IMR-90 (cell line): Measurements from ENCODE around the gene TTC28. TPM values are rescaled to one million over a fixed set of nuclear protein-coding genes. Genes with fewer than 3 reads are reported as not detected.

Experiments used
- ATAC-seq: fragments of 200-7000 bp; cut with Tn5 transposase; 2 replicates; pipeline ENCODE4 v1.9.1; 2020; ENCODE audit warnings: low read depth, mild to moderate bottlenecking, moderate library complexity
- BruUV-seq: library from RNA; stranded (reverse); fragments of 400-500 nt; replicated peaks from 2 replicates; lab custom pipeline; 2021; lab: Mats Ljungman, UMichigan
- CTCF ChIA-PET: fragments of 300-600 bp; formaldehyde crosslinking; extraction: SDS; loops from one replicate; lab custom pipeline; 2021; ENCODE audit warnings: antibody characterized with exemption; lab: Yijun Ruan, JAX
- POLR2A ChIA-PET: fragments of 300-600 bp; sonication (Branson Sonifier 250); formaldehyde crosslinking; loops from one replicate; lab custom pipeline; 2022; ENCODE audit warnings: antibody characterized with exemption; ENCODE audit not compliant: unreplicated experiment; lab: Charles Lee
- DNase-seq: peaks from one replicate; pipeline ENCODE4 v3.0.0; 2013
- H2AFZ ChIP-seq: replicated peaks from 2 replicates; pipeline ENCODE3; 2013; ENCODE audit warnings: low read length, mild to moderate bottlenecking; ENCODE audit not compliant: poor library complexity
- H2AK5ac ChIP-seq: 2 replicates; pipeline ENCODE4 v1.6.1; 2013; ENCODE audit warnings: low read depth, low read length, inconsistent platforms
- H2AK9ac ChIP-seq: replicated peaks from 2 replicates; pipeline ENCODE3; 2013; ENCODE audit warnings: mild to moderate bottlenecking, low read depth, low read length, moderate library complexity; ENCODE audit not compliant: poor library complexity
- H2BK120ac ChIP-seq: 2 replicates; pipeline ENCODE4 v1.6.1; 2013; ENCODE audit warnings: low read depth, low read length, inconsistent platforms
- H2BK15ac ChIP-seq: 3 replicates; pipeline ENCODE4 v1.6.1; 2013; ENCODE audit warnings: low read depth, low read length, inconsistent platforms
- H2BK20ac ChIP-seq: 2 replicates; pipeline ENCODE4 v1.6.1; 2013; ENCODE audit warnings: low read depth, mild to moderate bottlenecking, inconsistent platforms, low read length, moderate library complexity
- H2BK5ac ChIP-seq: 2 replicates; pipeline ENCODE4 v1.6.1; 2013; ENCODE audit warnings: mild to moderate bottlenecking, low read depth, low read length, inconsistent platforms; ENCODE audit not compliant: poor library complexity, severe bottlenecking
- H3K14ac ChIP-seq: replicated peaks from 2 replicates; pipeline ENCODE4 v1.6.1; 2013; ENCODE audit warnings: low read depth, low read length, inconsistent platforms
- H3K18ac ChIP-seq: 2 replicates; pipeline ENCODE4 v1.6.1; 2013; ENCODE audit warnings: low read depth, low read length, control low read depth
- H3K23ac ChIP-seq: 2 replicates; pipeline ENCODE4 v1.6.1; 2013; ENCODE audit warnings: low read depth, low read length, inconsistent platforms
- H3K27ac ChIP-seq: 2 replicates; pipeline ENCODE4 v1.5.1; 2013; ENCODE audit warnings: mild to moderate bottlenecking, control low read depth, low read length; ENCODE audit not compliant: insufficient read depth
- H3K27me3 ChIP-seq: 2 replicates; pipeline ENCODE4 v1.6.1; 2013; ENCODE audit warnings: low read length; ENCODE audit not compliant: control insufficient read depth, insufficient read depth
- H3K36me3 ChIP-seq: 2 replicates; pipeline ENCODE4 v1.6.1; 2013; ENCODE audit warnings: low read length, mixed read lengths; ENCODE audit not compliant: control insufficient read depth, insufficient read depth
- H3K4ac ChIP-seq: 2 replicates; pipeline ENCODE4 v1.6.1; 2013; ENCODE audit warnings: low read depth, low read length, inconsistent platforms
- H3K4me1 ChIP-seq: 2 replicates; pipeline ENCODE4 v1.6.1; 2013; ENCODE audit warnings: low read length, mixed read lengths; ENCODE audit not compliant: control insufficient read depth, insufficient read depth
- H3K4me2 ChIP-seq: 2 replicates; pipeline ENCODE4 v1.6.1; 2013; ENCODE audit warnings: low read depth, mild to moderate bottlenecking, control low read depth, low read length, moderate library complexity
- H3K4me3 ChIP-seq: 2 replicates; pipeline ENCODE4 v1.5.1; 2013; ENCODE audit warnings: low read depth, mild to moderate bottlenecking, control low read depth, low read length, moderate library complexity; ENCODE audit not compliant: insufficient read depth
- H3K56ac ChIP-seq: 2 replicates; pipeline ENCODE4 v1.6.1; 2013; ENCODE audit warnings: low read length, inconsistent platforms; ENCODE audit not compliant: insufficient read depth; ENCODE audit errors: extremely low read depth
- H3K79me1 ChIP-seq, 2 experiments: 2 replicates each; pipeline ENCODE4 v1.6.1; 2013; ENCODE audit warnings: low read length in 2 of 2, inconsistent platforms in 1 of 2, low read depth in 1 of 2
- H3K9ac ChIP-seq: 2 replicates; pipeline ENCODE4 v1.6.1; 2013; ENCODE audit warnings: low read depth, low read length, control low read depth
- H3K9me1 ChIP-seq: 2 replicates; pipeline ENCODE4 v1.6.1; 2013; ENCODE audit warnings: low read length, inconsistent platforms; ENCODE audit not compliant: insufficient read depth
- H3K9me3 ChIP-seq: 2 replicates; pipeline ENCODE4 v1.6.1; 2013; ENCODE audit warnings: low read length; ENCODE audit not compliant: control insufficient read depth, insufficient read depth
- H4K20me1 ChIP-seq: 2 replicates; pipeline ENCODE4 v1.6.1; 2013; ENCODE audit warnings: low read length, inconsistent platforms; ENCODE audit not compliant: insufficient read depth
- H4K5ac ChIP-seq: 2 replicates; pipeline ENCODE4 v1.6.1; 2013; ENCODE audit warnings: mild to moderate bottlenecking, low read depth, low read length, control low read depth
- H4K8ac ChIP-seq, 2 experiments: 2 replicates each; pipeline ENCODE4 v1.6.1; 2013; ENCODE audit warnings: low read depth in 2 of 2, low read length in 2 of 2, control low read depth in 1 of 2, inconsistent platforms in 1 of 2
- H4K91ac ChIP-seq: 2 replicates; pipeline ENCODE4 v1.6.1; 2013; ENCODE audit warnings: low read depth, low read length, inconsistent platforms; ENCODE audit not compliant: insufficient read depth
- BHLHE40 ChIP-seq: fragments of 150-350 bp; IDR thresholded peaks from 2 replicates; pipeline ENCODE4 v1.6.1; 2016; ENCODE audit warnings: mild to moderate bottlenecking, low read depth, low read length
- CEBPB ChIP-seq: IDR thresholded peaks from 2 replicates; pipeline ENCODE4 v1.6.1; 2012; ENCODE audit warnings: low read depth, low read length, improper control_type of control experiment
- CHD1 ChIP-seq: IDR thresholded peaks from 2 replicates; pipeline ENCODE4 v1.6.1; 2012; ENCODE audit warnings: low read depth, low read length, improper control_type of control experiment
- MAFK ChIP-seq: IDR thresholded peaks from 2 replicates; pipeline ENCODE4 v1.6.1; 2012; ENCODE audit warnings: low read depth, low read length, improper control_type of control experiment
- MAZ ChIP-seq: IDR thresholded peaks from 2 replicates; pipeline ENCODE4 v1.6.1; 2012; ENCODE audit warnings: low read depth, mild to moderate bottlenecking, low read length, improper control_type of control experiment, moderate library complexity, borderline replicate concordance
- NFE2L2 ChIP-seq: fragments of 150-350 bp; IDR thresholded peaks from 2 replicates; pipeline ENCODE4 v1.6.1; 2016; ENCODE audit warnings: low read depth, mild to moderate bottlenecking, low read length
- RAD21 ChIP-seq: IDR thresholded peaks from 2 replicates; pipeline ENCODE4 v1.6.1; 2012; ENCODE audit warnings: low read length, improper control_type of control experiment
- RFX5 ChIP-seq: IDR thresholded peaks from 2 replicates; pipeline ENCODE4 v1.8.0; 2012; ENCODE audit warnings: low read depth, mild to moderate bottlenecking, low read length, moderate library complexity
- SMC3 ChIP-seq: fragments of 150-350 bp; IDR thresholded peaks from 2 replicates; pipeline ENCODE4 v1.6.1; 2016; ENCODE audit warnings: low read depth, mild to moderate bottlenecking, antibody characterized with exemption, low read length, moderate library complexity
- WGBS, 2 experiments: methylation state at CpG; one replicate each; pipeline versions ENCODE4 v1.1.5 to v1.1.7; 2013; ENCODE audit warnings: missing lambda C conversion rate in 2 of 2; ENCODE audit not compliant: insufficient read length in 1 of 2; ENCODE audit errors: extremely low coverage in 2 of 2; 5-methylcytosine and 5-hydroxymethylcytosine counted together
- dilution Hi-C: fragments of 300-500 bp; cut with HindIII; formaldehyde crosslinking; loops from one replicate; pipeline ENCODE4 v1.14.3; 2018; ENCODE audit warnings: low sequenced_read_pairs; ENCODE audit not compliant: unreplicated experiment
- in situ Hi-C: fragments of 300-500 bp; cut with MboI; formaldehyde crosslinking; loops from 3 replicates; pipeline ENCODE4 v1.14.3; 2019; ENCODE audit warnings: low sequenced_read_pairs, inconsistent platforms, mixed read lengths
- intact Hi-C: fragments of 100-400 bp; cut with micrococcal nuclease; formaldehyde crosslinking; loops from 2 replicates; pipeline ENCODE4 v1.10.0; 2022
- polyA plus RNA-seq, 3 experiments: library from polyadenylated mRNA; depleted of rRNA; stranded (reverse); fragments of >200 nt; gene quantifications; 2 replicates each; pipeline ENCODE4 v1.2.3, GENCODE V29; 2012; ENCODE audit warnings: low replicate concordance in 1 of 3
- total RNA-seq: library from RNA; depleted of rRNA; stranded (reverse); fragments of >200 nt; gene quantifications from 2 replicates; pipeline ENCODE4 v1.2.3, GENCODE V29; 2012
- TF ChIP-seq, protein P1 (sequence below): conservative IDR thresholded peaks from 2 replicates; pipeline ENCODE4 v1.5.1; 2012; ENCODE audit warnings: mild to moderate bottlenecking, low read depth, low read length, improper control_type of control experiment

The TTC28 gene
- total and polyA plus RNA-seq, 2 of the 4 experiments (the other 2 are of a cell fraction): 5.6 to 13.3 TPM

DNA sequence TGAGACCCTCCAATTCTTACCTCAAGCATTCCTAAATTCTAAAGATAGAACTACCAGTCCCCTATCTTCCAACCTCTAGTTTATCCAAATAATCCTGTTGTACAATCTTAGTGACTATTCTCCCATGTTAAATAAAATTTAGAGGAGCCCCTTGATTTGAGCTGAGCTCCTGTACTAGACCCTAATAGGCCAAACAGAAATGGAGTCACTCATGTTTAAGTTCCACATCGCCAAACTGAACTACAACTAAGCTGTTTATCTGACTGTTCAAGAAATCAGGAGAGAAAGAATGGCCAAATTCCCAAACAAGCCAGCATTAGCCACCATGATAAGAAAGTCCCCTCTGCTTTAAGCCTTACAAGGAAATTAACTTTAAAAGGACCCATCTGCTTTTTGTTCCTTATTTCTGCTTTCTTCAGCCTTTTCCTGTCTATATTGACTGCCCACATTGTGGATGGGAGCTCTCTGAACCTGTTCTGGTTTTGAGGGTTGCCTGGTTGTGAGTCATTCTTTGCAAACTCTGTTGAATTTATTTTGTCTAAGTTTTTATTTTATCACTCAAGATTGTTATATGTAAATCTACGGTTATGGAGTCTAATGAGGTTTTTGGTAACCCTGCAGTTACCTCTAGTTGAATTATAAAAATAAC is 90.4 kb downstream of the TTC28 start:
- H3K9me1 ChIP-seq: no peaks in the 10 kb centered on the region
- no peak overlapping the region for H3K9ac ChIP-seq
- no peak overlapping the region for H2BK15ac ChIP-seq
- no peaks in the 10 kb centered on the region for H3K4me1 ChIP-seq
- H3K4ac ChIP-seq: no peak overlapping the region
- dilution Hi-C loops (no loop called here), intact Hi-C loops (no loop called here), in situ Hi-C loops (loop anchor here (10.0 kb wide), 1 partner anchor 704 kb away; no protein-coding TSS in a partner anchor)
- no peak overlapping the region for H2BK120ac ChIP-seq
- no CpG with 5 or more reads among the region's 2 CpGs for WGBS, 2 experiments
- no peak overlapping the region for H2AK9ac ChIP-seq
- H2AFZ ChIP-seq: no peak overlapping the region
- TF ChIP-seq BHLHE40 (no peak), MAFK (no peak), RFX5 (no peak), CHD1 (no peak), CEBPB (no peak), NFE2L2 (no peak), MAZ (no peak), RAD21 (no peak), SMC3 (no peak)
- TF ChIP-seq, protein P1, sequence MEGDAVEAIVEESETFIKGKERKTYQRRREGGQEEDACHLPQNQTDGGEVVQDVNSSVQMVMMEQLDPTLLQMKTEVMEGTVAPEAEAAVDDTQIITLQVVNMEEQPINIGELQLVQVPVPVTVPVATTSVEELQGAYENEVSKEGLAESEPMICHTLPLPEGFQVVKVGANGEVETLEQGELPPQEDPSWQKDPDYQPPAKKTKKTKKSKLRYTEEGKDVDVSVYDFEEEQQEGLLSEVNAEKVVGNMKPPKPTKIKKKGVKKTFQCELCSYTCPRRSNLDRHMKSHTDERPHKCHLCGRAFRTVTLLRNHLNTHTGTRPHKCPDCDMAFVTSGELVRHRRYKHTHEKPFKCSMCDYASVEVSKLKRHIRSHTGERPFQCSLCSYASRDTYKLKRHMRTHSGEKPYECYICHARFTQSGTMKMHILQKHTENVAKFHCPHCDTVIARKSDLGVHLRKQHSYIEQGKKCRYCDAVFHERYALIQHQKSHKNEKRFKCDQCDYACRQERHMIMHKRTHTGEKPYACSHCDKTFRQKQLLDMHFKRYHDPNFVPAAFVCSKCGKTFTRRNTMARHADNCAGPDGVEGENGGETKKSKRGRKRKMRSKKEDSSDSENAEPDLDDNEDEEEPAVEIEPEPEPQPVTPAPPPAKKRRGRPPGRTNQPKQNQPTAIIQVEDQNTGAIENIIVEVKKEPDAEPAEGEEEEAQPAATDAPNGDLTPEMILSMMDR: no peak
- DNase-seq (peak; percentile 13), ATAC-seq (no peak)
- ChIA-PET CTCF (no interaction called here), POLR2A (no interaction called here)
- no peak overlapping the region for H3K23ac ChIP-seq
- TSS peak; percentile 4 for BruUV-seq
- no peak overlapping the region for H3K27ac ChIP-seq
- no peak overlapping the region for H4K8ac ChIP-seq
- no peaks in the 10 kb centered on the region for H4K20me1 ChIP-seq
- H3K79me1 ChIP-seq: peaks cover 0 to 2% of the 10 kb centered on the region in 2 experiments; a peak in 2 of 4 replicates
- H4K91ac ChIP-seq: no peak overlapping the region
- no peaks in the 10 kb centered on the region for H3K9me3 ChIP-seq
- H3K4me2 ChIP-seq: no peak overlapping the region
- H2BK5ac ChIP-seq: no peak overlapping the region
- no peak overlapping the region for H3K4me3 ChIP-seq
- no peaks in the 10 kb centered on the region for H3K36me3 ChIP-seq
- H3K18ac ChIP-seq: no peak overlapping the region
- no peak overlapping the region for H2BK20ac ChIP-seq
- H2AK5ac ChIP-seq: no peak overlapping the region
- no peak overlapping the region for H4K5ac ChIP-seq
- no peak overlapping the region for H3K14ac ChIP-seq
- no peak overlapping the region for H3K56ac ChIP-seq
- H3K27me3 ChIP-seq: no peaks in the 10 kb centered on the region
